ENCODE results near the gene OBSCN.

The OBSCN gene

GRCh38 chr1:228410671-228411070, 202.8 kb downstream of the OBSCN start:
- H3K9ac ChIP-seq (ENCODE audit: low read length), result no peak overlapping the region

GRCh38 chr1:228411121-228411520, 203.3 kb downstream of the OBSCN start:
- no peaks in the 10 kb centered on the region for H3K9me3 ChIP-seq (ENCODE audit: low read length)
- no peak overlapping the region for H3K27ac ChIP-seq (ENCODE audit: low read depth, low read length, poor library complexity, severe bottlenecking)
- H3K36me3 ChIP-seq (ENCODE audit: insufficient read depth, low read length), result no peaks in the 10 kb centered on the region
- no peaks in the 10 kb centered on the region for H3K9me2 ChIP-seq (ENCODE audit: low read depth, low read length)
- H2AFZ ChIP-seq (ENCODE audit: low read length), result no peak overlapping the region
- H3K4me2 ChIP-seq (ENCODE audit: low read length), result no peak overlapping the region
- H3K9ac ChIP-seq (ENCODE audit: low read length), result no peak overlapping the region
- H3F3A ChIP-seq (ENCODE audit: insufficient read depth, low read length), result no peaks in the 10 kb centered on the region
- H3K4me1 ChIP-seq (ENCODE audit: insufficient read depth, low read length, severe bottlenecking), result peaks cover 8% of the 10 kb centered on the region
- no peak overlapping the region for H3K4me3 ChIP-seq (ENCODE audit: low read depth, low read length, poor library complexity, severe bottlenecking)
- H4K20me1 ChIP-seq (ENCODE audit: insufficient read depth, low read length), result no peaks in the 10 kb centered on the region
- TF ChIP-seq CTCF (IDR thresholded peaks at IDR 0.05; ENCODE audit: low read length) (no peak), EZH2 (IDR thresholded peaks at IDR 0.05; ENCODE audit: borderline replicate concordance, low read length) (no peak)
- no peaks in the 10 kb centered on the region for H3K27me3 ChIP-seq (ENCODE audit: insufficient read depth, low read length)
- H3K79me2 ChIP-seq (ENCODE audit: insufficient read depth, low read length), result 0 out of 2 replicates have a peak, but pooled peaks cover 3% of the 10 kb centered on the region

More at GRCh38 chr1:228410671-228411070, 202.8 kb downstream of the OBSCN start:
- Histone ChIP-seq H3F3A (ENCODE audit: insufficient read depth, low read length) (no peaks in the 10 kb centered on the region), H3K9me2 (ENCODE audit: low read depth, low read length) (no peaks in the 10 kb centered on the region), H4K20me1 (ENCODE audit: insufficient read depth, low read length) (no peaks in the 10 kb centered on the region), H3K4me2 (ENCODE audit: low read length) (no peak overlapping the region), H3K27me3 (ENCODE audit: insufficient read depth, low read length) (no peaks in the 10 kb centered on the region), H3K79me2 (ENCODE audit: insufficient read depth, low read length) (0 out of 2 replicates have a peak, but pooled peaks cover 4% of the 10 kb centered on the region), H2AFZ (ENCODE audit: low read length) (no peak overlapping the region), H3K27ac (ENCODE audit: low read depth, low read length, poor library complexity, severe bottlenecking) (no peak overlapping the region), H3K4me1 (ENCODE audit: insufficient read depth, low read length, severe bottlenecking) (peaks cover 9% of the 10 kb centered on the region), H3K9me3 (ENCODE audit: low read length) (no peaks in the 10 kb centered on the region), H3K36me3 (ENCODE audit: insufficient read depth, low read length) (no peaks in the 10 kb centered on the region), H3K4me3 (ENCODE audit: low read depth, low read length, poor library complexity, severe bottlenecking) (no peak overlapping the region)
- no peak for TF ChIP-seq EZH2 (IDR thresholded peaks at IDR 0.05; ENCODE audit: borderline replicate concordance, low read length)
- TF ChIP-seq CTCF (IDR thresholded peaks at IDR 0.05; ENCODE audit: low read length), result no peak

GRCh38 chr1:228411548-228412430, 203.9 kb downstream of the OBSCN start:
- H3K9ac ChIP-seq (ENCODE audit: low read length), result no peak overlapping the region
- no peaks in the 10 kb centered on the region for H3K27me3 ChIP-seq (ENCODE audit: insufficient read depth, low read length)
- H3K9me3 ChIP-seq (ENCODE audit: low read length), result no peaks in the 10 kb centered on the region
- H3K27ac ChIP-seq (ENCODE audit: low read depth, low read length, poor library complexity, severe bottlenecking), result no peak overlapping the region
- H3K9me2 ChIP-seq (ENCODE audit: low read depth, low read length), result no peaks in the 10 kb centered on the region
- H3K4me1 ChIP-seq (ENCODE audit: insufficient read depth, low read length, severe bottlenecking), result peaks cover 8% of the 10 kb centered on the region
- no peaks in the 10 kb centered on the region for H4K20me1 ChIP-seq (ENCODE audit: insufficient read depth, low read length)
- H3K79me2 ChIP-seq (ENCODE audit: insufficient read depth, low read length), result no peaks in the 10 kb centered on the region
- H2AFZ ChIP-seq (ENCODE audit: low read length), result no peak overlapping the region
- TF ChIP-seq CTCF (IDR thresholded peaks at IDR 0.05; ENCODE audit: low read length), result no peak
- TF ChIP-seq EZH2 (IDR thresholded peaks at IDR 0.05; ENCODE audit: borderline replicate concordance, low read length), result no peak
- H3F3A ChIP-seq (ENCODE audit: insufficient read depth, low read length), result no peaks in the 10 kb centered on the region
- no peak overlapping the region for H3K4me2 ChIP-seq (ENCODE audit: low read length)
- H3K4me3 ChIP-seq (ENCODE audit: low read depth, low read length, poor library complexity, severe bottlenecking), result no peak overlapping the region
- no peaks in the 10 kb centered on the region for H3K36me3 ChIP-seq (ENCODE audit: insufficient read depth, low read length)
